Activated CD4-positive, alpha-beta T cell treated with anti-CD3 and anti-CD28 coated beads, Interleukin-2, amount 50 U/mL, for 1 hour (primary cell): Measurements from ENCODE around the gene LCTL.
"Not testable (repeated sequence)": the region's sequence is repeated elsewhere in the genome, so short reads cannot be mapped to it uniquely, and the experiment has no call there.

ENCODE experiments used
- DNase-seq: peaks from one replicate; pipeline ENCODE4 v3.0.0-alpha.2; 2020

LCTL gene

DNA sequence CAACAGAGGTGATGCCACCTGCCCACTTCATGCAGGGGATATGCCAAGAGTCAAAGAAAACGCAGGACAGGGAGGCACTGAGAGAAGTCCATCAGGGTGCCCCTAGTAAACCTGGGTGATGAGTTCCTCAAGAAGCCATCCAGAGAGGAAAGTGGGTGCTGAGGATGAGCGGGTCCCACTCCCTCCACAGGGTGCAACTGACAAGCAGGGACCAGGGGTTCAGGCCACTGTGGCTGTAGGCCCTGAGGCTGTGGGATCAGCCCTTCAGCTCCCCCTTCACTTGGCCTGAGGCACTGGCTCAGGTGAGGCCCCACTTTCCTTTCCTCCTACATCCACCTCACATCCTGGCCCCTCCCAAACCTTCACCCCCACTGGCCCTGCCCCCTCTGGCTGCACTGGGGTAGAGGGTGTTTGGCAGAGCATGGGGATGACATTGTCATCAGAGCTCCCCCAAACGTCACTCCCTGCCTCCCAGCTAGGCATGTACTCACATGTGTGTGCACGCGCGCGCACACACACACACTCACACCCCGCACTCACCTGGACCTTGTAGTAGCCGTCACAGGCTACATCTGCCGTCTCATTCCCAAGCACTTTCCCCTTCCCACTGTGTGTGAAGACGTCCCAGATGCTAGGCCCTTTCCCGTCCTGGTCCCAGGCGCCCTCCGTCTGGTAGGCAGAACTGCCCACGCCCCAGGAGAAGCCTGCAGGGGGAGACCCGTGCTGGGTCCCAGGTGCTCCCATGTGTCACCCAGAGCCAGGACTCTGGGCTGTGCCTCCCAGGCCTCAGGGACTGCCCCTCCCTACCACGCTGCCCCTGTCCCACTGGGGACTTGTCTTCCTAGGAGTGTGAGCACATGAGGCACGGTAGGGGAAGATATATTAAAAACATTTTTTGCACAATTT, 1.4 kb downstream of the LCTL start:
- no peak for DNase-seq

GRCh38 chr15:66563566-66564110, 2.2 kb downstream of the LCTL start:
- no peak for DNase-seq

- DNase-seq: no peak
Measured at GRCh38 chr15:66563126-66563525, 2.7 kb downstream of the LCTL start.

- DNase-seq: no peak
Measured at GRCh38 chr15:66560856-66561525, 4.8 kb downstream of the LCTL start.

GRCh38 chr15:66558271-66558670, 7.5 kb downstream of the LCTL start:
- no peak for DNase-seq

- no peak for DNase-seq
Measured at GRCh38 chr15:66555685-66556084, 10.1 kb downstream of the LCTL start.

DNA sequence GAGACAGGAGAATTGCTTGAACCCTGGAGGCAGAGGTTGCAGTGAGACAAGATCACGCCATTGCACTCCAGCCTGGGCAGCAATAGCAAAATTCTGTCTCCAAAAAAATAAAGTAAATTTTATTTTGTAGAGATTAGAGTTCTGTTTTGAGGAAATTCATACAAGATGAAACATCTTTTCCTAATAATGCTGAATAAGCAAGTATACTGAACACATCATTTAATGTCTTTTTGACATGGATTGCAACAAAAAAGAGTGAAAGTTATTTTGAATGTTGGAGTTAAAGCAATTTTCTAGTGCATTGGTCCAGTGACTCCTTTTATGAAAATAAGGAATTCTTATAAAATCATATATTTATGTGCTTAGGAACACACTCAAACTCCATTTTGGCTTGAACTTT, 20.5 kb downstream of the LCTL start:
- DNase-seq: no peak

DNA sequence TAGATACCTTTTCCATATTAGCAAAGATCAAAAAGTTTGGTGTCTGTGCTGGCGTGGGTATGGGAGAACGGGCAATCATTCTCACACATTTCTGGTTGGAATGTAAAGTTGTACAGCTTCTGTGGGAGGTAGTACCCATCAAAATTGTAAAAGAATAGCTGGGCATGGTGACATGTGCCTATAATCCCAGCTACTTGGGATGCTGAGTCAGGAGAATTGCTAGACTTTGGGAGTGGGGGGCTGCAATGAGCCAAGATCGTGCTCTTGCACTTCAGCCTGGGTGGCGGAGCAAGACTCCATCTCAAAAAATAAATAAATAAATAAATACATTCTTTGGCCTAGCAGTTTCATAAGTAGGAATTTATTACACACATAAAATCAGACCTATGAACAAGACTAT, 22.9 kb downstream of the LCTL start:
- no peak for DNase-seq

GRCh38 chr15:66535056-66535455, 30.7 kb downstream of the LCTL start:
- DNase-seq: no peak

DNA sequence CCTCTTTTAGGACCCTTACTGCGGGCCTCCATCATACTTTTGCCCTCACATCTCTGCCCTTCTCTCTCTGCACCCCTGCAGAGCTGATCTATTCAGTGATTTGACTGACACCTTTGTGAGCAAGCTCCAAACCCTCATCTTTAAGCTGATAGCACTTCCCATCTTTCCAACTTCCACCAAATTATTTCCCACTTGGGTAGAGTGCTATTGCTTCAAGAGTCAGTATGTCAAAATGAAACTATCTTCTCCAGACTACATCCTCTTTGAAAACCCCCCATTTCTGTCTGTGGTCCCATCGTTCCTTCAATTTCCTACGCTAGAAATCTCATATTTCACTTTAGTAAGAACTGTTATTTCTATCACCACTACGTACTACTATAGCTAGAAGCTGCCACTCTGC, 41.0 kb downstream of the LCTL start:
- no peak for DNase-seq

DNA sequence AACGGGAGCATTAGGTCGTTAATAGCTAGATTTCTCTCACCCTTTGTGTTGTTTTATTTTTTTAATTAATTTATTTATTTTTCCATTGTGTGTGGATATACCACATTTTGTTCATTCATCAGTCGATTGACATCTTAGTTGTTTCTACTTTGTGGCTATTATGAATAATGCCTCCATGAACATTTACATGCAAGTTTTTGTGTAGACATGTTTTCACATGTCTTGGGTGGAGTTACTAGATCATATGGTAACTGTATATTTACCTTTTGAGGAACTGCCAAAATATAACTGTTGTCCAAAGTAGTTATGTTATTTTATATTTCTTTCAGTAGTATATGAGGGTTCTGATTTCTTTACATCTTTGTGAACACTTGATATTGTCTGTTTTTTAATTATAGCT, 41.9 kb downstream of the LCTL start:
- no peak for DNase-seq

- no peak for DNase-seq
Measured at GRCh38 chr15:66515901-66516322, 49.9 kb downstream of the LCTL start.

GRCh38 chr15:66514586-66514985, 51.2 kb downstream of the LCTL start:
- no peak for DNase-seq

DNA sequence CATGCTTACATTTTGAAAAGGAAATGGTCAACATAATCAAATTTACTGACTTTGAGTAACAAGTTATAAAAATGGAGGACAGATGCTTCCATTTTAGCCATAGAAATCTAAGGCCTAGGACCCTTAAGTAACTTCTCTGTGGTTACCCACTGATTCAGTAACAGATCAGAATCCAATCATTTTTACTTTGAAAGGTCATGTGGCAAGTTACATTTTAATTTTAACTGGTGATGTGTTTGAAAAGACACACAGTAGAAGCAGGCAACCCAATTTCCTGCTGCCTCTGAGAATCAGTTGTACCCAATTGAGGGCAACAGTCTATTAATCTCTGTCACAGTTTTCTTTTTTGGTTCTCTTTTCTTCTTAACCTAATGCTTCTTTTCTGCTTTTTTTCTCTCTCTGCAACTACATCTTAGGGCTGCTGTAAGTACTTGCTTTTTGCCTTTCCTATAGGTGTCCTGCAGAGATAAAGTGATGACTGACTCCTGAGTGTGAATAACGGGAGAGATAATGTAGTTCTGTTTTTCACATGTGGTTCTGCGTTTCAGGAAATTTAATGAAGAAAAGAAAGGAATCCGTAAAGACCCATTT, 57.4 kb downstream of the LCTL start:
- DNase-seq: no peak

DNA sequence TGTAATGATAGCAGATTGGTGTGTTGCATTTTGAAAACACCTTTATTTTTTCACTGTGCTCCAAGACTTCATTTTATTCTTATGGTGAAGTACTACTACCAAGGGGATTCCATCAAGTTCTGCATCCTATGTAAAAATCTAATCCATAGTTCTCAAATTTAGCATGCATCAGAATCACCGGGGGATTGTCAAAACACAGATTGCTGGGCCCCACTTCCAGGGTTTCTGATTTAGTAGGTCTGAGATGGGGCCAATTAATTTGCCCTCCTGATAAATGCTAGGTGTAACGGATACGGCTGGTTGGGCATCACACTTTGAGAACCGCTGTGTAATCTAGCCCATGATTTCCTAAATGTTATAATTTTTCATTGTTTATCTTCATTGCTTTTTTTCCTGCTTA, 60.0 kb downstream of the LCTL start:
- DNase-seq: no peak

DNA sequence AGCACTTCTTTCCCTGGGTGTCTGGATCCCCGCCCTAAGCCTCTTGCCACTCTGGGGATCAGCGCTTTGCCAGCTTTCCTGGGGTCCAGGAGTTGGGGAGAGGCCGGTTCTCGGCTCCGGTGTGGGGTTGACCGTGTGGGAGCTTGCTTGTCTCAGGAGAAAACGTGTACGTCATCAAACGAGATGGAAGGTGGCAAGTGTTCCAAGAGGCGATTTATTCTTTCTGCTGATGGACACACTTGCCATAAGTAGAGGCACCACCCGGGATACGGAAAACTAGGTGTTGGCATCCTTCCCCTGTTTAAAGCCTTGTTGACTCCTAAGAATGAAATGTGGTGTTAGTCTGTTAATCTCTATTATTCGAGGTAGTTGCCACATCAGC, 60.4 kb downstream of the LCTL start:
- DNase-seq: no peak

- DNase-seq: peak; percentile 78
Measured at GRCh38 chr15:66504563-66505429, 61.0 kb downstream of the LCTL start, which contains the start of the genes RPL4 and ZWILCH. Gene RPL4, minus strand, starts transcription at chr15:66504855. Its CDS starts 65 bp downstream, at chr15:66504790. Gene ZWILCH, plus strand, starts transcription at chr15:66505326. Its CDS starts 13 bp downstream, at chr15:66505339.

- no peak for DNase-seq
Measured at GRCh38 chr15:66503780-66504562, 61.8 kb downstream of the LCTL start.

DNA sequence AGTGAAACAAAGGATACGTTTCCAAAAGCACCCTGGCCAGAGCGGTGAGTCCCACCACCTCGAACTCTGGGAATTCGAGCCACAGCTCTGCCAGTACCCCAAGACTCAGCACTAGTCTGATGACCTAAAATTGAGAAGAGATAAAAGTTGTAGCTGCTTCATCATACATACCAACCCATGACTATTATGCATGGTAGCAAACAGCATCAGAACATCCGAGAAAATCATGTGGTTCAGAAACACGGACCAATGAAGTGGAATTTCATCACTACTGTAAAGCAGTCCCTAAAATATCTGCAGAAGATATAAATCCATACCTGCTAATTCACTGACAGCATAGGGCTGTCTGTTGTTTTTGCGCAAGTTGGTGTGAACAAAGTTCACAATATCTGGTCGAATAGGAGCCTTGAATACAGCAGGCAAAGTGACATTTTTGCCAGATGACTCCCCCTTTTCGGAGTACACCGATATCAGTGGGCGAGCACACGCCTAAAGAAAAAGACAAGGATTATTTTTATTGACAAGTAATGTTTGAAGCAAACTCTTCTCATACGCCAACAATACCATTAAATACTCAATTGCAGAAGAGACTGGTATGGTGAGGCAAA, 62.7 kb downstream of the LCTL start:
- not testable (repeated sequence) for DNase-seq

- DNase-seq: no peak
Measured at GRCh38 chr15:66502491-66502890, 63.3 kb downstream of the LCTL start.

DNA sequence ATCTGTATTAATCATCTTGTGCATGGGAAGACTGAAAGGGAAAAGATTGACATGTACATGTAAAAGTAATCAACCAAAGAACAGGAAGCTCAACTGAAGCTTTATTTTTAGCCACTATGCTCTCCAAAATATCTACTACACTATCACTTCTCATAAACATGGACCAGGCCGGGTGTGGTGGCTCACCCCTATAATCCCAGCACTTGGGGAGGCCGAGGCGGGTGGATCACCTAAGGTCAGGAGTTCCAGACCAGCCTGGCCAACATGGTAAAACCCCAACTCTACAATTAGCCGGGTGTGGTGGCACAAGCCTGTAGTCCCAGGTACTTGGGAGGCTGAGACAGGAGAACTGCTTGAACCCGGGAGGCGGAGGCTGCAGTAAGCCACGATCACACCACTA, 65.5 kb downstream of the LCTL start:
- DNase-seq: not testable (repeated sequence)
